Karpas-422 (cell line): Measurements from ENCODE around the gene SPATA4. TPM values are rescaled to one million over a fixed set of nuclear protein-coding genes. Genes with fewer than 3 reads are reported as not detected.
A peak's percentile ranks its signal among the peaks of the same experiment; 100 is the strongest.

ENCODE experiments used
- DNase-seq: peaks from one replicate; pipeline ENCODE4 v3.0.0-alpha.2; 2015
- H2AFZ ChIP-seq: fragments of 200-600 bp; sonication (generic); 2 replicates; pipeline ENCODE4 v1.6.1; 2014; ENCODE audit warnings: antibody characterized with exemption, low read length, mixed read lengths
- H3K27ac ChIP-seq: fragments of 200-600 bp; sonication (generic); 2 replicates; pipeline ENCODE4 v1.5.1; 2014; ENCODE audit warnings: mild to moderate bottlenecking, low read length, moderate library complexity
- H3K27me3 ChIP-seq: fragments of 200-600 bp; sonication (generic); 2 replicates; pipeline ENCODE4 v1.6.1; 2014; ENCODE audit warnings: low read length, mixed read lengths
- H3K36me3 ChIP-seq: fragments of 200-600 bp; sonication (generic); 2 replicates; pipeline ENCODE4 v1.6.1; 2014; ENCODE audit warnings: low read length, mixed read lengths; ENCODE audit not compliant: insufficient read depth
- H3K4me1 ChIP-seq: fragments of 200-600 bp; sonication (generic); 2 replicates; pipeline ENCODE4 v1.6.1; 2014; ENCODE audit warnings: mild to moderate bottlenecking, low read length, mixed read lengths
- H3K4me2 ChIP-seq: fragments of 200-600 bp; sonication (generic); 2 replicates; pipeline ENCODE4 v1.6.1; 2014; ENCODE audit warnings: low read length, low read depth, mild to moderate bottlenecking; ENCODE audit not compliant: poor library complexity, severe bottlenecking
- H3K4me3 ChIP-seq: fragments of 200-600 bp; sonication (generic); 2 replicates; pipeline ENCODE4 v1.5.1; 2014; ENCODE audit warnings: mild to moderate bottlenecking, antibody characterized with exemption, low read length, mixed read lengths
- H3K79me2 ChIP-seq: fragments of 200-600 bp; sonication (generic); 2 replicates; pipeline ENCODE4 v1.6.1; 2014; ENCODE audit warnings: mild to moderate bottlenecking, low read length, mixed read lengths
- H3K9ac ChIP-seq: fragments of 200-600 bp; sonication (generic); 2 replicates; pipeline ENCODE4 v1.6.0; 2014; ENCODE audit warnings: low read length
- H3K9me2 ChIP-seq: fragments of 200-600 bp; sonication (generic), shearing (Covaris generic); replicated peaks from 2 replicates; pipeline ENCODE4 v1.6.0; 2014; ENCODE audit warnings: mild to moderate bottlenecking, low read length, moderate library complexity; ENCODE audit not compliant: insufficient read depth
- H3K9me3 ChIP-seq: fragments of 300-700, 200-600 bp; sonication (generic); 2 replicates; pipeline ENCODE4 v1.6.1; 2014; ENCODE audit warnings: low read length, mixed read lengths
- H4K20me1 ChIP-seq: fragments of 200-600 bp; sonication (generic); 2 replicates; pipeline ENCODE4 v1.6.1; 2014; ENCODE audit warnings: mild to moderate bottlenecking, antibody characterized with exemption, low read length, low read depth; ENCODE audit not compliant: insufficient read depth
- total RNA-seq: library from RNA; depleted of rRNA; stranded (reverse); fragments of >200 nt; shearing (Covaris generic); gene quantifications from 2 replicates; pipeline ENCODE4 v1.2.3, GENCODE V29; 2014; ENCODE audit warnings: low replicate concordance; rRNA removed

Gene SPATA4
- total RNA-seq, 1 experiment from 2014 or later: not detected

- H2AFZ ChIP-seq: no peak overlapping the region
- H3K79me2 ChIP-seq: no peaks in the 10 kb centered on the region
- H3K36me3 ChIP-seq: no peaks in the 10 kb centered on the region
- no peak overlapping the region for H3K27ac ChIP-seq
- H4K20me1 ChIP-seq: no peaks in the 10 kb centered on the region
- peaks cover 15% of the 10 kb centered on the region for H3K4me1 ChIP-seq
- peak overlapping the region; percentile 19 for H3K4me2 ChIP-seq
- no peak overlapping the region for H3K9ac ChIP-seq
- H3K4me3 ChIP-seq: no peak overlapping the region
- no peak for DNase-seq
- H3K9me2 ChIP-seq: no peaks in the 10 kb centered on the region
- no peaks in the 10 kb centered on the region for H3K9me3 ChIP-seq
- no peaks in the 10 kb centered on the region for H3K27me3 ChIP-seq
Measured at GRCh38 chr4:176149680-176150355, 45.6 kb downstream of the SPATA4 start.

- H3K36me3 ChIP-seq: no peaks in the 10 kb centered on the region
- H3K9me3 ChIP-seq: no peaks in the 10 kb centered on the region
- no peaks in the 10 kb centered on the region for H3K27me3 ChIP-seq
- H3K27ac ChIP-seq: no peak overlapping the region
- H3K79me2 ChIP-seq: no peaks in the 10 kb centered on the region
- no peak for DNase-seq
- H3K4me3 ChIP-seq: no peak overlapping the region
- no peaks in the 10 kb centered on the region for H4K20me1 ChIP-seq
- no peaks in the 10 kb centered on the region for H3K9me2 ChIP-seq
- no peak overlapping the region for H2AFZ ChIP-seq
- no peak overlapping the region for H3K4me2 ChIP-seq
- H3K9ac ChIP-seq: no peak overlapping the region
- H3K4me1 ChIP-seq: no peaks in the 10 kb centered on the region
Measured at GRCh38 chr4:176142253-176142652, 53.1 kb downstream of the SPATA4 start.

GRCh38 chr4:176139518-176139917 lies 55.9 kb downstream of the SPATA4 start:
- Histone ChIP-seq H2AFZ (no peak overlapping the region), H3K4me3 (no peak overlapping the region), H3K9ac (no peak overlapping the region), H4K20me1 (no peaks in the 10 kb centered on the region), H3K9me3 (no peaks in the 10 kb centered on the region), H3K36me3 (no peaks in the 10 kb centered on the region), H3K4me2 (no peak overlapping the region), H3K27ac (no peak overlapping the region), H3K27me3 (no peaks in the 10 kb centered on the region), H3K9me2 (no peaks in the 10 kb centered on the region), H3K79me2 (no peaks in the 10 kb centered on the region), H3K4me1 (no peaks in the 10 kb centered on the region)
- no peak for DNase-seq

- no peak overlapping the region for H2AFZ ChIP-seq
- H3K4me2 ChIP-seq: no peak overlapping the region
- H3K9me3 ChIP-seq: no peaks in the 10 kb centered on the region
- no peaks in the 10 kb centered on the region for H3K9me2 ChIP-seq
- H3K27me3 ChIP-seq: no peaks in the 10 kb centered on the region
- DNase-seq: no peak
- no peaks in the 10 kb centered on the region for H4K20me1 ChIP-seq
- H3K4me3 ChIP-seq: no peak overlapping the region
- no peaks in the 10 kb centered on the region for H3K36me3 ChIP-seq
- H3K9ac ChIP-seq: no peak overlapping the region
- H3K27ac ChIP-seq: no peak overlapping the region
- no peaks in the 10 kb centered on the region for H3K4me1 ChIP-seq
- H3K79me2 ChIP-seq: no peaks in the 10 kb centered on the region
Measured at GRCh38 chr4:176137631-176138030, 57.8 kb downstream of the SPATA4 start.

- no peaks in the 10 kb centered on the region for H4K20me1 ChIP-seq
- H3K9me2 ChIP-seq: no peaks in the 10 kb centered on the region
- H3K27me3 ChIP-seq: no peaks in the 10 kb centered on the region
- no peak overlapping the region for H2AFZ ChIP-seq
- no peak for DNase-seq
- no peaks in the 10 kb centered on the region for H3K4me1 ChIP-seq
- no peak overlapping the region for H3K4me2 ChIP-seq
- no peak overlapping the region for H3K4me3 ChIP-seq
- H3K79me2 ChIP-seq: no peaks in the 10 kb centered on the region
- H3K9ac ChIP-seq: no peak overlapping the region
- H3K36me3 ChIP-seq: no peaks in the 10 kb centered on the region
- H3K9me3 ChIP-seq: no peaks in the 10 kb centered on the region
- H3K27ac ChIP-seq: no peak overlapping the region
Measured at GRCh38 chr4:176134670-176135069, 60.7 kb downstream of the SPATA4 start.

Other genes with a start within 250 kb of the SPATA4 start
- 2.2 and 3.8 TPM in 2 replicates for gene WDR17, start 129.7 kb downstream of the SPATA4 start, total RNA-seq
- gene ASB5, start 73.6 kb upstream of the SPATA4 start, total RNA-seq: not detected in 2 replicates
- 30.5 and 76.3 TPM in 2 replicates for gene SPCS3, start 124.4 kb upstream of the SPATA4 start, total RNA-seq